ENCODE results near the gene TENT4B. TPM values are rescaled to one million over a fixed set of nuclear protein-coding genes. Genes with fewer than 3 reads are reported as not detected.

The TENT4B gene
- polyA plus RNA-seq, 6 donors from 2014 or later = 3.3 to 8.5 (median 4.6) TPM

DNA sequence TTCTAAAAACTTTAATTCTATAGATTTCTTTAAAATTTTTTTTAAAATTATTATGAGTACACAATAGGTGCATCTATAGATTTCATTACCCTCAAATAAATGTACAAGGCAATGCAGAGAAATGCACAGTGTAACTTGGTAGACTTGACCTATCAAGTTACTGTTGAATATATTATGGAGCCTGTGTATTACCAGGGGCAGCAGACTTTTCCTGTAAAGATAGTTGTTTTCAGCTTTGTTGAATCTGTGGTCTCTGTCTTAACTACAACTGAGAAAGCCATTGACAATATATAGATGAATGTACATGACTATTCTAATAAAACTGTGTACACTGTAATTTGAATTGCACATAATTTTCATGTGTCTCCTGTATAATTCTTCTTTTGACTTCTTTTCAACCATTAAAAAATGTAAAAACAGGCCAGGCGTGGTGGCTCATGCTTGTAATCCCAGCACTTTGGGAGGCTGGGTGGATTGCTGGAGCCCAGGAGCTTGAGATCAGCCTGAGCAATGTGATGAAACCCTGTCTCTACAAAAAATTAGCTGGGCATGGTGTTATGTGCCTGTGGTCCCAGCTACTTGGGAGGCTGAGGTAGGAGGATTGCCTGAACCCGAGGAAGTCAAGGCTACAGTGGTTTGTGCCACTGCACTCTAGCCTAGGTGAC is 39.4 kb downstream of the TENT4B start:
- DNase-seq (no peak), ATAC-seq (ENCODE audit: low read depth in 2 of 2) (no peak)
- H3K27ac Mint-ChIP-seq = peak overlapping the region in 3 of 6 donors; percentile 60 to 83 (median 71)
- H3K9me3 Mint-ChIP-seq = peaks cover 0 to 4% (median 0%) of the 10 kb centered on the region in 7 donors
- peak overlapping the region in 2 of 8 donors; percentile 5 to 36 for H3K4me3 Mint-ChIP-seq
- H3K4me1 Mint-ChIP-seq = peaks cover 38 to 66% (median 49%) of the 10 kb centered on the region in 3 donors
- H3K27me3 Mint-ChIP-seq = no peaks in the 10 kb centered on the region
- H3K36me3 Mint-ChIP-seq = no peaks in the 10 kb centered on the region

- Mint-ChIP-seq H3K9me3 (peaks cover 0 to 4% (median 0%) of the 10 kb centered on the region in 7 donors), H3K4me1 (peaks cover 39 to 65% (median 58%) of the 10 kb centered on the region in 3 donors), H3K27ac (peak overlapping the region; percentile 34 to 84 (median 68)), H3K4me3 (peak overlapping the region in 4 of 8 donors; percentile 14 to 79 (median 42)), H3K36me3 (no peaks in the 10 kb centered on the region), H3K27me3 (no peaks in the 10 kb centered on the region)
- DNase-seq (no peak), ATAC-seq (ENCODE audit: low read depth in 2 of 2) (no peak)
Observed at GRCh38 chr16:50193594-50193993, 40.5 kb downstream of the TENT4B start.

GRCh38 chr16:50195276-50195675 is 42.2 kb downstream of the TENT4B start:
- no peaks in the 10 kb centered on the region for H3K36me3 Mint-ChIP-seq
- peak overlapping the region in 4 of 6 donors; percentile 2 to 41 (median 9) for H3K27ac Mint-ChIP-seq
- peak overlapping the region in 7 of 8 donors; percentile 0 to 79 (median 54) for H3K4me3 Mint-ChIP-seq
- H3K27me3 Mint-ChIP-seq = no peaks in the 10 kb centered on the region
- H3K9me3 Mint-ChIP-seq = peaks cover 0 to 4% (median 0%) of the 10 kb centered on the region in 7 donors
- DNase-seq (no peak), ATAC-seq (ENCODE audit: low read depth in 2 of 2) (no peak)
- peaks cover 41 to 75% (median 73%) of the 10 kb centered on the region in 3 donors for H3K4me1 Mint-ChIP-seq

GRCh38 chr16:50195756-50196155 is 42.6 kb downstream of the TENT4B start:
- H3K9me3 Mint-ChIP-seq = peaks cover 0 to 4% (median 0%) of the 10 kb centered on the region in 7 donors
- ATAC-seq (ENCODE audit: low read depth in 2 of 2) (no peak), DNase-seq (no peak)
- H3K36me3 Mint-ChIP-seq = no peaks in the 10 kb centered on the region
- no peaks in the 10 kb centered on the region for H3K27me3 Mint-ChIP-seq
- H3K4me1 Mint-ChIP-seq = peaks cover 38 to 76% (median 73%) of the 10 kb centered on the region in 3 donors
- no peak overlapping the region for H3K27ac Mint-ChIP-seq
- H3K4me3 Mint-ChIP-seq = peak overlapping the region in 1 of 8 donors; percentile 79

DNA sequence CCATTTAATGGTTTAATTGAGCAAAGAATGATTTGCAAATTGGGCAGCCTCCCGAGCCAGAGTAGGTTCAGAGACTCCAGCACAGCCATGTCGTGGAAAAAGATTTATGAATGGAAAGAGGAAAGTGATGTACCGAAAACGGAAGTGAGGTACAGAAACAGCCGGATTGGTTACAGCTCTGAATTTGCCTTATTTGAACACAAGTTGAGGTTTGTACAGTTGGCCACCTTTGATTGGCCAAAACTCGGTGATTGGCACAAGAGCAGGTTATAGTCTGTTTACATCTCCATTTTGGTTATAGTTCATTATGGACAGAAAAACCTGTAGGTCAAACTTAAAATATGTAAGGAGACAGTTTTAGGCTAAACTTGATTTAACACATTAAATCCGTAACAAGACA is 44.5 kb downstream of the TENT4B start:
- Mint-ChIP-seq H3K27me3 (no peaks in the 10 kb centered on the region), H3K4me1 (peaks cover 39 to 80% (median 75%) of the 10 kb centered on the region in 3 donors), H3K4me3 (peak overlapping the region in 1 of 8 donors; percentile 6), H3K36me3 (no peaks in the 10 kb centered on the region), H3K27ac (no peak overlapping the region), H3K9me3 (peaks cover 0 to 4% (median 0%) of the 10 kb centered on the region in 7 donors)
- ATAC-seq (ENCODE audit: low read depth in 2 of 2) (no peak), DNase-seq (no peak)

- Mint-ChIP-seq H3K4me3 (peak overlapping the region in 1 of 8 donors; percentile 29), H3K4me1 (peaks cover 36 to 80% (median 74%) of the 10 kb centered on the region in 3 donors), H3K27me3 (no peaks in the 10 kb centered on the region), H3K9me3 (no peaks in the 10 kb centered on the region), H3K36me3 (no peaks in the 10 kb centered on the region), H3K27ac (peak overlapping the region in 1 of 6 donors; percentile 42)
- no peak for DNase-seq
- ATAC-seq (ENCODE audit: low read depth in 2 of 2) = no peak
Observed at GRCh38 chr16:50198802-50199403, 45.8 kb downstream of the TENT4B start.

DNA sequence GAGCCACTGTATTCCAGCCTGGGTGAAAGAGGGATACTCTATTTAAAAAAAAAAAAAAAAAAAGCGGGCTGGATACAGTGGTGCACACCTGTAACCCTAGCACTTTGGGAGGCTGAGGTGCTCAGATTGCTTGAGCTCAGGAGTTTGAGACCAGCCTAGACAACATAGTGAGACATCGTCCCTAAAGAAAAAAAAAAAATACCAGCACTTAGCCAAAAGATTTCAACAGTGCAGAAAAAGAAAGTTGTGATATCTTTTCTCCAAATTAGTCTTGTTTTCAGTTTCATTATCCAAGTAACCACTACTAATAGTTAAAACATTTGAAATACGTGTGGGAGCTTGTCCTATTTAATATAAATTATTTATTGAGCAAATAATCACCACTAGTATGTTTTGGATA is 48.7 kb downstream of the TENT4B start:
- Mint-ChIP-seq H3K4me1 (peaks cover 26 to 69% (median 57%) of the 10 kb centered on the region in 3 donors), H3K9me3 (no peaks in the 10 kb centered on the region), H3K36me3 (no peaks in the 10 kb centered on the region), H3K27ac (no peak overlapping the region), H3K27me3 (no peaks in the 10 kb centered on the region), H3K4me3 (no peak overlapping the region)
- DNase-seq (no peak), ATAC-seq (ENCODE audit: low read depth in 2 of 2) (no peak)

GRCh38 chr16:50202926-50203624 is 50.0 kb downstream of the TENT4B start:
- Mint-ChIP-seq H3K4me3 (no peak overlapping the region), H3K4me1 (peaks cover 26 to 62% (median 50%) of the 10 kb centered on the region in 3 donors), H3K27me3 (no peaks in the 10 kb centered on the region), H3K27ac (peak overlapping the region in 3 of 6 donors; percentile 28 to 88 (median 75)), H3K9me3 (no peaks in the 10 kb centered on the region), H3K36me3 (no peaks in the 10 kb centered on the region)
- DNase-seq (no peak), ATAC-seq (ENCODE audit: low read depth in 2 of 2) (no peak)

GRCh38 chr16:50203681-50204080 is 50.6 kb downstream of the TENT4B start:
- no peak for ATAC-seq (ENCODE audit: low read depth in 2 of 2)
- Mint-ChIP-seq H3K27me3 (no peaks in the 10 kb centered on the region), H3K4me3 (no peak overlapping the region), H3K4me1 (peaks cover 31 to 63% (median 50%) of the 10 kb centered on the region in 3 donors), H3K9me3 (no peaks in the 10 kb centered on the region), H3K36me3 (no peaks in the 10 kb centered on the region), H3K27ac (peak overlapping the region in 3 of 6 donors; percentile 7 to 31 (median 16))
- no peak for DNase-seq

DNA sequence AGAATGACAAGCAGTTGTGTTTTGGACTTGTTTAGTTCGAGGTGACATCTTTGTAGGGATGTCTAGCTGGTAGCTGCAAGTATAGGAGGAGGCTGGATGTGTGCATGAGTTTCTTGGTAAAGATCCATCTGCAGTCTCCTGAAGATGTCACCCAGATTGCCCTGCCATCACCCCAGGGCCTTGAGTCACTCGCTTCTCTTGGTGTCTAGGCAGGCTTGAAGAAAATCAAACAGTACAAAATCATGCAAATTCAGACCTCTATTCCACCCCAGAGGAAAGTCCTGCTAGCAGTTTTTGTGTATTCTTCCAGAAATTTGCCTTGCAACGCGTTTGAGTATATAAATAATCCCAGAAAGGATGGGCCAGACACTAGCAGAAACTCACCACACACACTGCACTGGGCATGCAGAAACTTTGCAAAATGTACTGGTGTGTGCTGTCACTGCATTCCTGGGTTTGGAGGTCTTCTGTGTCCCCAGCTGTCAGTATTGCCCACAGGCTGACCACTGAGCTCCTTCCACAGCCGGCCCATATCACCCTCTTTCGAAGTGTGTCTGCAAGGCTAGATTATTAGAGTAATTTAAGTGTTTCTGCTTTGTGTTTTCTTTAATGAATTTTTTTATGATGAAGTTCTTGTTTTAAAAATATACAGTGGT is 51.5 kb downstream of the TENT4B start:
- Mint-ChIP-seq H3K4me1 (peaks cover 32 to 64% (median 48%) of the 10 kb centered on the region in 3 donors), H3K9me3 (no peaks in the 10 kb centered on the region), H3K36me3 (no peaks in the 10 kb centered on the region), H3K4me3 (no peak overlapping the region), H3K27me3 (no peaks in the 10 kb centered on the region), H3K27ac (peak overlapping the region in 4 of 6 donors; percentile 2 to 55 (median 12))
- DNase-seq (no peak), ATAC-seq (ENCODE audit: low read depth in 2 of 2) (no peak)

GRCh38 chr16:50207652-50208051 is 54.5 kb downstream of the TENT4B start:
- Mint-ChIP-seq H3K4me3 (no peak overlapping the region), H3K27ac (no peak overlapping the region), H3K36me3 (no peaks in the 10 kb centered on the region), H3K9me3 (no peaks in the 10 kb centered on the region), H3K4me1 (peaks cover 41 to 61% (median 53%) of the 10 kb centered on the region in 3 donors), H3K27me3 (no peaks in the 10 kb centered on the region)
- ATAC-seq (ENCODE audit: low read depth in 2 of 2) (no peak), DNase-seq (no peak)

GRCh38 chr16:50208460-50208931 is 55.4 kb downstream of the TENT4B start:
- Mint-ChIP-seq H3K27ac (peak overlapping the region in 1 of 6 donors; percentile 82), H3K4me3 (no peak overlapping the region), H3K4me1 (peaks cover 35 to 54% (median 44%) of the 10 kb centered on the region in 3 donors), H3K27me3 (no peaks in the 10 kb centered on the region), H3K36me3 (no peaks in the 10 kb centered on the region), H3K9me3 (no peaks in the 10 kb centered on the region)
- ATAC-seq (ENCODE audit: low read depth in 2 of 2) (no peak), DNase-seq (no peak)

Data from naive B cell (primary cell).